ENCODE data around the gene CHORDC1.

The CHORDC1 gene

GRCh38 chr11:90250970-90251369, 28.1 kb upstream of the CHORDC1 start:
- TF ChIP-seq CTCF (IDR thresholded peaks at IDR 0.05; ENCODE audit: insufficient read depth, low read length), result no peak
- no peak for TF ChIP-seq POLR2AphosphoS5 (IDR thresholded peaks at IDR 0.05; ENCODE audit: low read depth)
- TF ChIP-seq SPI1 (IDR thresholded peaks at IDR 0.05; ENCODE audit: borderline replicate concordance, low read depth), result peak; percentile 75; the same call in 1 of the 2 replicates
- TF ChIP-seq GABPA (IDR thresholded peaks at IDR 0.05; ENCODE audit: low read depth), result peak; percentile 50; the same call in 1 of the 2 replicates
- TF ChIP-seq REST (IDR thresholded peaks at IDR 0.05; ENCODE audit: insufficient replicate concordance, low read depth), result no peak
- Histone ChIP-seq H3K27me3 (ENCODE audit: insufficient read depth, poor library complexity, severe bottlenecking) (no peaks in the 10 kb centered on the region), H3K4me3 (replicated peaks; ENCODE audit: insufficient read depth, low read length) (no peak overlapping the region), H3K27ac (replicated peaks) (no peak overlapping the region)
- peak; percentile 22 to 66 for DNase-seq (ENCODE audit: low read depth in 1 of 2, low spot score in 1 of 2)

GRCh38 chr11:90246468-90246867, 23.6 kb upstream of the CHORDC1 start:
- no peaks in the 10 kb centered on the region for H3K27me3 ChIP-seq (ENCODE audit: insufficient read depth, poor library complexity, severe bottlenecking)
- H3K27ac ChIP-seq (replicated peaks), result no peak overlapping the region
- no peak overlapping the region for H3K4me3 ChIP-seq (replicated peaks; ENCODE audit: insufficient read depth, low read length)
- TF ChIP-seq CTCF (IDR thresholded peaks at IDR 0.05; ENCODE audit: insufficient read depth, low read length), result no peak
- TF ChIP-seq REST (IDR thresholded peaks at IDR 0.05; ENCODE audit: insufficient replicate concordance, low read depth), result no peak
- TF ChIP-seq POLR2AphosphoS5 (IDR thresholded peaks at IDR 0.05; ENCODE audit: low read depth), result no peak
- no peak for TF ChIP-seq GABPA (IDR thresholded peaks at IDR 0.05; ENCODE audit: low read depth)
- no peak for TF ChIP-seq SPI1 (IDR thresholded peaks at IDR 0.05; ENCODE audit: borderline replicate concordance, low read depth)
- no peak for DNase-seq (ENCODE audit: low read depth in 1 of 2, low spot score in 1 of 2)

- no peaks in the 10 kb centered on the region for H3K27me3 ChIP-seq (ENCODE audit: insufficient read depth, poor library complexity, severe bottlenecking)
- no peak for DNase-seq (ENCODE audit: low read depth in 1 of 2, low spot score in 1 of 2)
- H3K4me3 ChIP-seq (replicated peaks; ENCODE audit: insufficient read depth, low read length), result no peak overlapping the region
- no peak overlapping the region for H3K27ac ChIP-seq (replicated peaks)
- TF ChIP-seq REST (IDR thresholded peaks at IDR 0.05; ENCODE audit: insufficient replicate concordance, low read depth) (no peak), POLR2AphosphoS5 (IDR thresholded peaks at IDR 0.05; ENCODE audit: low read depth) (no peak), GABPA (IDR thresholded peaks at IDR 0.05; ENCODE audit: low read depth) (no peak)
These were observed 20.7 kb upstream of the CHORDC1 start for GRCh38 chr11:90243534-90243933.

Measured in HL-60 (cell line).